WERI-Rb-1 (cell line): ENCODE data around the gene FXYD5.

Experiments used
- DNase-seq: peaks from one replicate; pipeline ENCODE4 v3.0.0-alpha.2; 2020
- H3K27ac ChIP-seq: fragments of 250-450 bp; sonication (Bioruptor Pico); 2 replicates; pipeline ENCODE4 v1.5.1; 2020; ENCODE audit warnings: mild to moderate bottlenecking, moderate library complexity
- H3K27me3 ChIP-seq: fragments of 250-450 bp; sonication (Bioruptor Pico); 2 replicates; pipeline ENCODE4 v1.5.1; 2021; ENCODE audit warnings: mild to moderate bottlenecking, low read depth, moderate library complexity; ENCODE audit not compliant: insufficient read depth, severe bottlenecking
- H3K36me3 ChIP-seq: fragments of 250-450 bp; sonication (Bioruptor Pico); 2 replicates; pipeline ENCODE4 v1.5.1; 2020; ENCODE audit warnings: mild to moderate bottlenecking, moderate library complexity
- H3K4me3 ChIP-seq: 2 replicates; pipeline ENCODE4 v1.5.1; 2011; ENCODE audit warnings: low read depth, mild to moderate bottlenecking, control low read depth, low read length
- H3K9me3 ChIP-seq: fragments of 250-450 bp; sonication (Bioruptor Pico); 2 replicates; pipeline ENCODE4 v1.5.1; 2021; ENCODE audit warnings: mild to moderate bottlenecking, moderate library complexity; ENCODE audit not compliant: severe bottlenecking
- CTCF ChIP-seq: IDR thresholded peaks from 2 replicates; pipeline ENCODE4 v1.5.1; 2011; ENCODE audit warnings: low read depth, mild to moderate bottlenecking, control low read depth, inconsistent platforms, low read length

The FXYD5 gene

GRCh38 chr19:35207391-35207871, 52.9 kb downstream of the FXYD5 start:
- no peak for DNase-seq
- H3K27ac ChIP-seq: no peak overlapping the region
- H3K27me3 ChIP-seq: no peaks in the 10 kb centered on the region
- no peaks in the 10 kb centered on the region for H3K36me3 ChIP-seq
- no peak for TF ChIP-seq CTCF
- no peaks in the 10 kb centered on the region for H3K9me3 ChIP-seq
- H3K4me3 ChIP-seq: no peak overlapping the region

GRCh38 chr19:35208121-35208520, 53.6 kb downstream of the FXYD5 start:
- Histone ChIP-seq H3K36me3 (no peaks in the 10 kb centered on the region), H3K9me3 (no peaks in the 10 kb centered on the region), H3K4me3 (no peak overlapping the region), H3K27ac (no peak overlapping the region), H3K27me3 (no peaks in the 10 kb centered on the region)
- TF ChIP-seq CTCF: no peak
- DNase-seq: no peak

- H3K36me3 ChIP-seq: no peaks in the 10 kb centered on the region
- no peaks in the 10 kb centered on the region for H3K27me3 ChIP-seq
- DNase-seq: no peak
- H3K27ac ChIP-seq: no peak overlapping the region
- H3K4me3 ChIP-seq: no peak overlapping the region
- no peaks in the 10 kb centered on the region for H3K9me3 ChIP-seq
- no peak for TF ChIP-seq CTCF
Observed at GRCh38 chr19:35209646-35210045, 55.1 kb downstream of the FXYD5 start.

GRCh38 chr19:35211545-35212230, 57.2 kb downstream of the FXYD5 start:
- no peak for TF ChIP-seq CTCF
- DNase-seq: no peak

GRCh38 chr19:35212241-35212640, 57.7 kb downstream of the FXYD5 start:
- H3K27me3 ChIP-seq: no peaks in the 10 kb centered on the region
- H3K4me3 ChIP-seq: no peak overlapping the region
- no peak for TF ChIP-seq CTCF
- no peak for DNase-seq
- H3K9me3 ChIP-seq: no peaks in the 10 kb centered on the region
- H3K27ac ChIP-seq: no peak overlapping the region
- H3K36me3 ChIP-seq: no peaks in the 10 kb centered on the region

More at GRCh38 chr19:35211545-35212230, 57.2 kb downstream of the FXYD5 start:
- Histone ChIP-seq H3K27me3 (no peaks in the 10 kb centered on the region), H3K4me3 (no peak overlapping the region), H3K36me3 (no peaks in the 10 kb centered on the region), H3K9me3 (no peaks in the 10 kb centered on the region), H3K27ac (no peak overlapping the region)
